ENCODE measurements around the gene ARNT2. TPM values are rescaled to one million over a fixed set of nuclear protein-coding genes. Genes with fewer than 3 reads are reported as not detected.

ARNT2 gene
- total and polyA plus RNA-seq, 10 of the 15 experiments (the other 5 are each of a cell fraction or from before 2014, with no cell fraction given) = 0.07 to 0.49 (median 0.09) TPM; not detected in 6

GRCh38 chr15:80582816-80583423 is 178.7 kb downstream of the ARNT2 start:
- Histone ChIP-seq H3K27me3 (replicated peaks in 1 of 2; ENCODE audit: control insufficient read depth in 2 of 2, insufficient read depth in 2 of 2, low read length in 1 of 2) (no peaks in the 10 kb centered on the region; a peak in 2 of 4 replicates), H4K20me1 (ENCODE audit: control insufficient read depth, insufficient read depth) (no peaks in the 10 kb centered on the region), H3K4me1 (ENCODE audit: control insufficient read depth, insufficient read depth, low read length) (no peaks in the 10 kb centered on the region), H3K36me3 (ENCODE audit: control insufficient read depth in 2 of 2, insufficient read depth in 2 of 2, low read length in 1 of 2) (no peaks in the 10 kb centered on the region), H3K27ac (ENCODE audit: control insufficient read depth, insufficient read depth) (no peak overlapping the region), H3K9me3 (replicated peaks; ENCODE audit: control insufficient read depth, insufficient read depth, low read length) (no peaks in the 10 kb centered on the region), H3K4me2 (ENCODE audit: control insufficient read depth, insufficient read depth) (no peak overlapping the region), H3K79me2 (ENCODE audit: control insufficient read depth, insufficient read depth, low read length) (no peaks in the 10 kb centered on the region), H2AFZ (ENCODE audit: control insufficient read depth, low read depth, low read length) (no peak overlapping the region), H3K4me3 (no peak overlapping the region), H3K9ac (ENCODE audit: control insufficient read depth, insufficient read depth, low read length) (no peak overlapping the region)
- in situ Hi-C loops (cut with MboI) (no loop called here), intact Hi-C loops (cut with micrococcal nuclease; ENCODE audit: unreplicated experiment) (no loop called here)
- ChIA-PET POLR2A (no interaction called here), CTCF (no interaction called here), RAD21 (ENCODE audit: unreplicated experiment) (no interaction called here), SMC1A (ENCODE audit: uncharacterized antibody, unreplicated experiment) (no interaction called here)
- WGBS (ENCODE audit: insufficient coverage, insufficient replicate concordance, low lambda C conversion rate, missing lambda C conversion rate) = 36% methylated on average over 15 of the region's 15 CpGs
- FAIRE-seq (no peak), ATAC-seq (no peak), DNase-seq (ENCODE audit: low read depth, low spot score) (no peak)
- BruUV-seq (replicated peaks) = no TSS peak
- TF ChIP-seq REST (IDR thresholded peaks at IDR 0.05; ENCODE audit: low read depth, low read length) = no peak
- no peak for TF ChIP-seq ZNF274 (IDR thresholded peaks at IDR 0.05; ENCODE audit: insufficient read depth, insufficient read length)
- no peak for TF ChIP-seq RELB (IDR thresholded peaks at IDR 0.05; ENCODE audit: low read depth)
- TF ChIP-seq NBN (IDR thresholded peaks at IDR 0.05) = no peak
- TF ChIP-seq PAX5 (IDR thresholded peaks at IDR 0.05; ENCODE audit: borderline replicate concordance, low read depth, low read length) = no peak
- no peak for TF ChIP-seq PML (IDR thresholded peaks at IDR 0.05; ENCODE audit: low read length)
- no peak for TF ChIP-seq E4F1 (IDR thresholded peaks at IDR 0.05; ENCODE audit: borderline replicate concordance, partially characterized antibody)
- no peak for TF ChIP-seq ZBTB40 (IDR thresholded peaks at IDR 0.05; ENCODE audit: borderline replicate concordance)
- no peak for TF ChIP-seq SREBF1 (IDR thresholded peaks at IDR 0.05; ENCODE audit: low read length)

All from GM12878 (cell line).